ENCODE results near the gene YAP1.

DNA sequence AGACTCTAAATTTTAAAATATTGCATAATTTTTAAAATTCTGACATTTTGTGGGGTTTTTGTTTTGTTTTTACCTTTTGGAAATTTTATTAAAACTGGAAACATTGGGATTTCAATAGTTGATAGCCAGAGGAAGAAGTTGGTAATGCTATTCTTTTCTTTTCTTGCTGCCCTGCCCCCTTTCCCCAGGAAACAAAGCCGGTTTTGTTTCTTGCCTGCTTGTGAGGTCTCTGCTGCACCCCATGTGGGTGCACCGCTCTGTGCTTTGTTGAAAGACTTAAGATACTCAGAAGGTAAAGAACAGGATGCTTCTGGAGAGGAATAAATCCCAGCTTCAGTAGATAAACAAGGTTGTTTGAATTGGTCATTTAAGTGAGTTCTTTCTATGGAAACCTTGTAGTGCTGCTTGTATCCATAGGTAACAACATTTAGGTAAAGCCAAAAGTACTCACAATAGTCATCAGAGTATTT, 87.5 kb downstream of the YAP1 start:
- TF ChIP-seq CTCF (IDR thresholded peaks at IDR 0.05) (no peak), POLR2A (IDR thresholded peaks at IDR 0.05) (no peak)
